ENCODE data around the gene BMP2. TPM values are rescaled to one million over a fixed set of nuclear protein-coding genes. Genes with fewer than 3 reads are reported as not detected.

BMP2 gene
- total and polyA plus RNA-seq, 2 of the 4 experiments (the other 2 are of a cell fraction), result 0.18 to 0.21 TPM

GRCh38 chr20:6829510-6830116 is 62.1 kb downstream of the BMP2 start:
- Histone ChIP-seq H3K23ac (ENCODE audit: low read depth, low read length) (no peak overlapping the region), H2BK120ac (ENCODE audit: low read depth, low read length) (no peak overlapping the region), H4K8ac (ENCODE audit: low read depth in 2 of 2, low read length in 2 of 2) (no peak overlapping the region), H2BK20ac (ENCODE audit: low read depth, low read length) (no peak overlapping the region), H3K4me1 (ENCODE audit: control insufficient read depth, insufficient read depth, low read length) (no peaks in the 10 kb centered on the region), H3K79me1 (ENCODE audit: low read depth in 1 of 2, low read length in 2 of 2) (no peaks in the 10 kb centered on the region), H2AK9ac (replicated peaks; ENCODE audit: low read depth, low read length, poor library complexity) (no peak overlapping the region), H2BK15ac (ENCODE audit: low read depth, low read length) (no peak overlapping the region), H2AFZ (replicated peaks; ENCODE audit: low read length, poor library complexity) (no peak overlapping the region), H3K14ac (replicated peaks; ENCODE audit: low read depth, low read length) (no peak overlapping the region), H3K27ac (ENCODE audit: insufficient read depth, low read length) (no peak overlapping the region), H4K91ac (ENCODE audit: insufficient read depth, low read depth, low read length) (no peak overlapping the region), H3K4me3 (ENCODE audit: insufficient read depth, low read depth, low read length) (no peak overlapping the region), H3K27me3 (ENCODE audit: control insufficient read depth, insufficient read depth, low read length) (no peaks in the 10 kb centered on the region), H3K36me3 (ENCODE audit: control insufficient read depth, insufficient read depth, low read length) (no peaks in the 10 kb centered on the region), H2AK5ac (ENCODE audit: low read depth, low read length) (no peak overlapping the region), H3K9ac (ENCODE audit: low read depth, low read length) (no peak overlapping the region), H3K4me2 (ENCODE audit: low read depth, low read length) (no peak overlapping the region), H3K9me1 (ENCODE audit: insufficient read depth, low read length) (no peaks in the 10 kb centered on the region), H4K5ac (ENCODE audit: low read depth, low read length) (no peak overlapping the region), H2BK5ac (ENCODE audit: low read depth, low read length, poor library complexity, severe bottlenecking) (no peak overlapping the region), H3K4ac (ENCODE audit: low read depth, low read length) (no peak overlapping the region), H3K56ac (ENCODE audit: extremely low read depth, insufficient read depth, low read length) (no peak overlapping the region), H4K20me1 (ENCODE audit: insufficient read depth, low read length) (no peaks in the 10 kb centered on the region), H3K9me3 (ENCODE audit: control insufficient read depth, insufficient read depth, low read length) (no peaks in the 10 kb centered on the region), H3K18ac (ENCODE audit: low read depth, low read length) (no peak overlapping the region)
- dilution Hi-C loops (cut with HindIII; ENCODE audit: low sequenced_read_pairs, unreplicated experiment), result no loop called here
- ChIA-PET POLR2A (ENCODE audit: unreplicated experiment) (no interaction called here), CTCF (interaction anchor here (0.8 to 1.0 kb wide), 6 partner anchors 17 to 1159 kb away, joined by 3 to 4 read pairs (median 3); no protein-coding TSS in a partner anchor)
- intact Hi-C loops (cut with micrococcal nuclease), result loop anchor here (1.0 to 10.0 kb wide), 3 partner anchors 655 to 1030 kb away; no protein-coding TSS in a partner anchor
- ATAC-seq (ENCODE audit: low read depth) (peak; percentile 32; the same call in 1 of the 2 replicates), DNase-seq (peak; percentile 1)
- in situ Hi-C loops (cut with MboI; ENCODE audit: low sequenced_read_pairs), result loop anchor here (10.0 kb wide), 1 partner anchor 1025 kb away; no protein-coding TSS in a partner anchor
- WGBS, 2 experiments (ENCODE audit: extremely low coverage in 2 of 2, insufficient read length in 1 of 2), result no CpG with 5 or more reads among the region's 1 CpG
- TF ChIP-seq CTCF (conservative IDR thresholded peaks at IDR 0.05; ENCODE audit: low read depth, low read length) (no peak; the same call in 1 of the 2 replicates), MAFK (IDR thresholded peaks at IDR 0.05; ENCODE audit: low read depth, low read length) (no peak), POLR2A (IDR thresholded peaks at IDR 0.05; ENCODE audit: low read depth, low read length) (no peak), MAZ (IDR thresholded peaks at IDR 0.05; ENCODE audit: borderline replicate concordance, low read depth, low read length) (no peak), RFX5 (IDR thresholded peaks at IDR 0.05; ENCODE audit: low read depth, low read length) (no peak)
- BruUV-seq (replicated peaks), result no TSS peak

Measured in IMR-90 (cell line).